K562 (cell line): ENCODE data around the gene TBXAS1. TPM values are rescaled to one million over a fixed set of nuclear protein-coding genes. Genes with fewer than 3 reads are reported as not detected.

Experiments
- CC2D1A ChIP-seq: fragments of 450-650 bp; IDR thresholded peaks from 2 replicates; pipeline ENCODE4 v1.6.1; 2017; ENCODE audit warnings: mild to moderate bottlenecking
- GTF2F1 ChIP-seq: IDR thresholded peaks from 2 replicates; pipeline ENCODE4 v1.6.1; 2011; ENCODE audit warnings: low read depth, low read length, improper control_type of control experiment
- HNRNPK ChIP-seq: fragments of 200-400 bp; formaldehyde crosslinking; IDR thresholded peaks from one replicate; pipeline ENCODE4 v1.6.1; 2018; ENCODE audit warnings: mild to moderate bottlenecking, low read depth, low read length; ENCODE audit not compliant: poor library complexity, severe bottlenecking
- MCM5 ChIP-seq: fragments of 450-650 bp; IDR thresholded peaks from 2 replicates; pipeline ENCODE4 v1.6.1; 2016; ENCODE audit warnings: low read depth
- MEIS2 ChIP-seq: fragments of 450-650 bp; IDR thresholded peaks from 2 replicates; pipeline ENCODE4 v1.6.1; 2014; ENCODE audit warnings: mild to moderate bottlenecking; ENCODE audit not compliant: partially characterized antibody
- PHB2 ChIP-seq: fragments of 450-650 bp; IDR thresholded peaks from 2 replicates; pipeline ENCODE4 v1.6.1; 2017; ENCODE audit warnings: low read depth
- XRCC5 ChIP-seq: fragments of 200-400 bp; formaldehyde crosslinking; IDR thresholded peaks from 2 replicates; pipeline ENCODE4 v1.6.1; 2017; ENCODE audit warnings: low read depth, mild to moderate bottlenecking, low read length
- ZNF12 ChIP-seq: sonication (generic); formaldehyde crosslinking; IDR thresholded peaks from 2 replicates; pipeline ENCODE4 v1.4.0; 2020; ENCODE audit warnings: mild to moderate bottlenecking, missing genetic modification reagents
- ZNF165 ChIP-seq: fragments of 250-450 bp; sonication (Bioruptor Pico); IDR thresholded peaks from 2 replicates; pipeline ENCODE4 v1.4.0; 2020; ENCODE audit warnings: borderline replicate concordance
- ZNF444 ChIP-seq: fragments of 250-450 bp; sonication (Bioruptor Pico); IDR thresholded peaks from 2 replicates; pipeline ENCODE4 v1.4.0; 2020; ENCODE audit warnings: mild to moderate bottlenecking, moderate library complexity
- polyA plus RNA-seq, 8 experiments: library from polyadenylated mRNA; depleted of rRNA in 4 of 8; stranded (reverse) in 5 of 8; unstranded in 3 of 8; fragments of >200 nt; fragmentation: Nextera tagmentation in 2 of 8; fragmentation: Illumina TruSeq in 1 of 8; extraction: Ambion mirVana in 2 of 8; extraction: Trizol in 1 of 8; gene quantifications; 2 replicates each; pipeline versions ENCODE4 v1.2.1 to v1.2.3, GENCODE V29; 2011 to 2014; ENCODE audit warnings: inconsistent platforms in 1 of 8, missing spikeins in 1 of 8
- total RNA-seq, 7 experiments: library from RNA; depleted of rRNA in 6 of 7; stranded (reverse); fragments of >200 nt in 6 of 7; fragmentation: Illumina TruSeq in 2 of 7; extraction: Trizol in 2 of 7; gene quantifications; 2 replicates each; pipeline versions ENCODE4 v1.2.1 to v1.2.3, GENCODE V29; 2011 to 2021; ENCODE audit warnings: low replicate concordance in 1 of 7
- TF ChIP-seq, protein P1 (sequence below): sonication (generic); formaldehyde crosslinking; IDR thresholded peaks from 2 replicates; pipeline ENCODE4 v1.8.0; 2022; ENCODE audit warnings: mild to moderate bottlenecking, missing genetic modification reagents
- TF ChIP-seq, protein P2 (sequence below): sonication (generic); formaldehyde crosslinking; IDR thresholded peaks from 2 replicates; pipeline ENCODE4 v1.9.0; 2022; ENCODE audit warnings: mild to moderate bottlenecking, missing genetic modification reagents
- TF ChIP-seq, protein P3 (sequence below): fragments of 450-650 bp; IDR thresholded peaks from 2 replicates; pipeline ENCODE4 v1.6.1; 2016
- TF ChIP-seq, protein P4 (sequence below): sonication (generic); formaldehyde crosslinking; IDR thresholded peaks from 2 replicates; pipeline ENCODE4 v1.8.0; 2023; ENCODE audit warnings: missing genetic modification reagents, mild to moderate bottlenecking, borderline replicate concordance
- TF ChIP-seq, protein P5 (sequence below): fragments of 450-650 bp; formaldehyde crosslinking; IDR thresholded peaks from 2 replicates; pipeline ENCODE4 v1.4.0; 2020; ENCODE audit warnings: mild to moderate bottlenecking, moderate library complexity
- TF ChIP-seq, protein P6 (sequence below), 2 experiments: IDR thresholded peaks; 2 replicates each; pipeline ENCODE4 v1.6.1; 2011; ENCODE audit warnings: borderline replicate concordance in 1 of 2, control low read depth in 1 of 2, low read depth in 1 of 2, low read length in 1 of 2, mild to moderate bottlenecking in 1 of 2, mixed read lengths in 1 of 2, moderate library complexity in 1 of 2; ENCODE audit not compliant: insufficient read depth in 1 of 2, insufficient read length in 1 of 2, poor library complexity in 1 of 2, severe bottlenecking in 1 of 2; ENCODE audit errors: extremely low read depth in 1 of 2

The TBXAS1 gene
- total and polyA plus RNA-seq, 9 of the 15 experiments (the other 6 are each of a cell fraction or from before 2014, with no cell fraction given): 1.1 to 8.3 (median 1.9) TPM

DNA sequence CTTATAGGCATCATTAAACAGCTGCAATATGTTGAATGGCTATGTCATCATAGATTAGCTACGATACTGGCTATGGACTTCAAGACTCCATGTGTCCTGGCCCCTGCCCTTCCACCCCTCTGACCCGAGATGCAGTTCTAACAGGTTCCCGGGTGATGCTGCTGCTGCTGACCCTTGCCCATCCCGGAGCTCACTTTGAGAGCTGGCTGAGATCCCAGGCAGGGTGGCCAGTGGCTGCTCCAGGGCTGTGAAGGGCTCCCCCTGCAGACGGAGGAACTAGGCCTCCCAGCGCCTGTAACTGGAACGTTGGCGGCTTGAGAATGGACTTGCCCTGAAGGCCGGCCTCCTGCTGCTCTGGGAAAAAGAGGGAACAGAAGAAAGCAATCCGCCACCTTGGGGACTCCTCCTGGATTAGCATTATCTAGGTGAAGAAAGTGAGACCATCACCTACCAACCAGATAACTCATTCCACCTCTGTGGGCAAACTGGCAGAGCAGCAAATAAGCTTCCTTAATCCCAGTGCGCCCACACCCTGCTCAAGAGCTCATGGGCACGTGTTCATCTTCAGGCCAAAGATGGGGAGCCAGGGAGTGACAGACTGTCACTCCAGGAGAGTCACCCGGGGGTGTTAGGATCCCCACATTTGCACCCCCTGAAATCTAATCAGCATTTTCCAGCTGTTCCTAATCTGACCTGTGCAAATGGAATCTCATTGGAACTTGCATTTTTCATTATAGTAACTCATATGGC lies 176.9 kb downstream of the TBXAS1 start (continued):
- TF ChIP-seq, protein P1, sequence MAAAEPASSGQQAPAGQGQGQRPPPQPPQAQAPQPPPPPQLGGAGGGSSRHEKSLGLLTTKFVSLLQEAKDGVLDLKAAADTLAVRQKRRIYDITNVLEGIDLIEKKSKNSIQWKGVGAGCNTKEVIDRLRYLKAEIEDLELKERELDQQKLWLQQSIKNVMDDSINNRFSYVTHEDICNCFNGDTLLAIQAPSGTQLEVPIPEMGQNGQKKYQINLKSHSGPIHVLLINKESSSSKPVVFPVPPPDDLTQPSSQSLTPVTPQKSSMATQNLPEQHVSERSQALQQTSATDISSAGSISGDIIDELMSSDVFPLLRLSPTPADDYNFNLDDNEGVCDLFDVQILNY: peak; percentile 39; the same call in 1 of the 2 replicates
- TF ChIP-seq ZNF165 (CRISPR knock-in tag): no peak
- TF ChIP-seq PHB2: no peak
- TF ChIP-seq, protein P2, sequence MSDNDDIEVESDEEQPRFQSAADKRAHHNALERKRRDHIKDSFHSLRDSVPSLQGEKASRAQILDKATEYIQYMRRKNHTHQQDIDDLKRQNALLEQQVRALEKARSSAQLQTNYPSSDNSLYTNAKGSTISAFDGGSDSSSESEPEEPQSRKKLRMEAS (CRISPR knock-in tag): peak; percentile 72; the same call in 1 of the 2 replicates
- TF ChIP-seq, protein P3, sequence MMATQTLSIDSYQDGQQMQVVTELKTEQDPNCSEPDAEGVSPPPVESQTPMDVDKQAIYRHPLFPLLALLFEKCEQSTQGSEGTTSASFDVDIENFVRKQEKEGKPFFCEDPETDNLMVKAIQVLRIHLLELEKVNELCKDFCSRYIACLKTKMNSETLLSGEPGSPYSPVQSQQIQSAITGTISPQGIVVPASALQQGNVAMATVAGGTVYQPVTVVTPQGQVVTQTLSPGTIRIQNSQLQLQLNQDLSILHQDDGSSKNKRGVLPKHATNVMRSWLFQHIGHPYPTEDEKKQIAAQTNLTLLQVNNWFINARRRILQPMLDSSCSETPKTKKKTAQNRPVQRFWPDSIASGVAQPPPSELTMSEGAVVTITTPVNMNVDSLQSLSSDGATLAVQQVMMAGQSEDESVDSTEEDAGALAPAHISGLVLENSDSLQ: no peak
- TF ChIP-seq MCM5: no peak
- TF ChIP-seq MEIS2: no peak
- TF ChIP-seq, protein P4, sequence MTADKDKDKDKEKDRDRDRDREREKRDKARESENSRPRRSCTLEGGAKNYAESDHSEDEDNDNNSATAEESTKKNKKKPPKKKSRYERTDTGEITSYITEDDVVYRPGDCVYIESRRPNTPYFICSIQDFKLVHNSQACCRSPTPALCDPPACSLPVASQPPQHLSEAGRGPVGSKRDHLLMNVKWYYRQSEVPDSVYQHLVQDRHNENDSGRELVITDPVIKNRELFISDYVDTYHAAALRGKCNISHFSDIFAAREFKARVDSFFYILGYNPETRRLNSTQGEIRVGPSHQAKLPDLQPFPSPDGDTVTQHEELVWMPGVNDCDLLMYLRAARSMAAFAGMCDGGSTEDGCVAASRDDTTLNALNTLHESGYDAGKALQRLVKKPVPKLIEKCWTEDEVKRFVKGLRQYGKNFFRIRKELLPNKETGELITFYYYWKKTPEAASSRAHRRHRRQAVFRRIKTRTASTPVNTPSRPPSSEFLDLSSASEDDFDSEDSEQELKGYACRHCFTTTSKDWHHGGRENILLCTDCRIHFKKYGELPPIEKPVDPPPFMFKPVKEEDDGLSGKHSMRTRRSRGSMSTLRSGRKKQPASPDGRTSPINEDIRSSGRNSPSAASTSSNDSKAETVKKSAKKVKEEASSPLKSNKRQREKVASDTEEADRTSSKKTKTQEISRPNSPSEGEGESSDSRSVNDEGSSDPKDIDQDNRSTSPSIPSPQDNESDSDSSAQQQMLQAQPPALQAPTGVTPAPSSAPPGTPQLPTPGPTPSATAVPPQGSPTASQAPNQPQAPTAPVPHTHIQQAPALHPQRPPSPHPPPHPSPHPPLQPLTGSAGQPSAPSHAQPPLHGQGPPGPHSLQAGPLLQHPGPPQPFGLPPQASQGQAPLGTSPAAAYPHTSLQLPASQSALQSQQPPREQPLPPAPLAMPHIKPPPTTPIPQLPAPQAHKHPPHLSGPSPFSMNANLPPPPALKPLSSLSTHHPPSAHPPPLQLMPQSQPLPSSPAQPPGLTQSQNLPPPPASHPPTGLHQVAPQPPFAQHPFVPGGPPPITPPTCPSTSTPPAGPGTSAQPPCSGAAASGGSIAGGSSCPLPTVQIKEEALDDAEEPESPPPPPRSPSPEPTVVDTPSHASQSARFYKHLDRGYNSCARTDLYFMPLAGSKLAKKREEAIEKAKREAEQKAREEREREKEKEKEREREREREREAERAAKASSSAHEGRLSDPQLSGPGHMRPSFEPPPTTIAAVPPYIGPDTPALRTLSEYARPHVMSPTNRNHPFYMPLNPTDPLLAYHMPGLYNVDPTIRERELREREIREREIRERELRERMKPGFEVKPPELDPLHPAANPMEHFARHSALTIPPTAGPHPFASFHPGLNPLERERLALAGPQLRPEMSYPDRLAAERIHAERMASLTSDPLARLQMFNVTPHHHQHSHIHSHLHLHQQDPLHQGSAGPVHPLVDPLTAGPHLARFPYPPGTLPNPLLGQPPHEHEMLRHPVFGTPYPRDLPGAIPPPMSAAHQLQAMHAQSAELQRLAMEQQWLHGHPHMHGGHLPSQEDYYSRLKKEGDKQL (CRISPR knock-in tag): no peak
- no peak for TF ChIP-seq GTF2F1
- TF ChIP-seq, protein P5, sequence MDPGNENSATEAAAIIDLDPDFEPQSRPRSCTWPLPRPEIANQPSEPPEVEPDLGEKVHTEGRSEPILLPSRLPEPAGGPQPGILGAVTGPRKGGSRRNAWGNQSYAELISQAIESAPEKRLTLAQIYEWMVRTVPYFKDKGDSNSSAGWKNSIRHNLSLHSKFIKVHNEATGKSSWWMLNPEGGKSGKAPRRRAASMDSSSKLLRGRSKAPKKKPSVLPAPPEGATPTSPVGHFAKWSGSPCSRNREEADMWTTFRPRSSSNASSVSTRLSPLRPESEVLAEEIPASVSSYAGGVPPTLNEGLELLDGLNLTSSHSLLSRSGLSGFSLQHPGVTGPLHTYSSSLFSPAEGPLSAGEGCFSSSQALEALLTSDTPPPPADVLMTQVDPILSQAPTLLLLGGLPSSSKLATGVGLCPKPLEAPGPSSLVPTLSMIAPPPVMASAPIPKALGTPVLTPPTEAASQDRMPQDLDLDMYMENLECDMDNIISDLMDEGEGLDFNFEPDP (CRISPR knock-in tag): no peak
- no peak for TF ChIP-seq ZNF444 (CRISPR knock-in tag)
- TF ChIP-seq CC2D1A: peak; percentile 38; the same call in 1 of the 2 replicates
- peak; percentile 70; the same call in 1 of the 2 replicates for TF ChIP-seq XRCC5
- TF ChIP-seq HNRNPK: no peak
- no peak for TF ChIP-seq ZNF12 (CRISPR knock-in tag)
- TF ChIP-seq, protein P6, sequence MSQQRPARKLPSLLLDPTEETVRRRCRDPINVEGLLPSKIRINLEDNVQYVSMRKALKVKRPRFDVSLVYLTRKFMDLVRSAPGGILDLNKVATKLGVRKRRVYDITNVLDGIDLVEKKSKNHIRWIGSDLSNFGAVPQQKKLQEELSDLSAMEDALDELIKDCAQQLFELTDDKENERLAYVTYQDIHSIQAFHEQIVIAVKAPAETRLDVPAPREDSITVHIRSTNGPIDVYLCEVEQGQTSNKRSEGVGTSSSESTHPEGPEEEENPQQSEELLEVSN (IDR thresholded peaks at IDR 0.05; ENCODE audit: borderline replicate concordance in 1 of 2, extremely low read depth in 1 of 2, insufficient read depth in 1 of 2, insufficient read length in 1 of 2, low read depth in 1 of 2, low read length in 1 of 2, poor library complexity in 1 of 2, severe bottlenecking in 1 of 2): peak in 1 of 2 experiments; percentile 46
